HG03066 (cell line): ENCODE results near the gene FBLN5.
"Not testable (repeated sequence)": the region's sequence is repeated elsewhere in the genome, so short reads cannot be mapped to it uniquely, and the experiment has no call there.

ENCODE experiments used
- ATAC-seq: cut with Tn5 transposase; IDR thresholded peaks from one replicate; pipeline ENCODE4 v1.9.1; 2021; ENCODE audit warnings: low read depth; ENCODE audit not compliant: unreplicated experiment

Gene FBLN5

GRCh38 chr14:91911474-91912032, 35.9 kb downstream of the FBLN5 start:
- peak; percentile 66 for ATAC-seq

GRCh38 chr14:91910196-91910595, 37.3 kb downstream of the FBLN5 start:
- ATAC-seq: no peak

- no peak for ATAC-seq
These were observed 41.1 kb downstream of the FBLN5 start for GRCh38 chr14:91906374-91906773.

- ATAC-seq: no peak
These were observed 42.4 kb downstream of the FBLN5 start for GRCh38 chr14:91904956-91905645.

- ATAC-seq: no peak
These were observed 43.0 kb downstream of the FBLN5 start for GRCh38 chr14:91904483-91904882.

- no peak for ATAC-seq
These were observed 44.4 kb downstream of the FBLN5 start for GRCh38 chr14:91903070-91903469.

GRCh38 chr14:91902336-91902735, 45.2 kb downstream of the FBLN5 start:
- ATAC-seq: no peak

GRCh38 chr14:91901449-91902226, 45.9 kb downstream of the FBLN5 start:
- no peak for ATAC-seq

- no peak for ATAC-seq
These were observed 47.7 kb downstream of the FBLN5 start for GRCh38 chr14:91899806-91900205.

- ATAC-seq: no peak
These were observed 48.3 kb downstream of the FBLN5 start for GRCh38 chr14:91899213-91899612.

GRCh38 chr14:91898372-91898771, 49.1 kb downstream of the FBLN5 start:
- ATAC-seq: no peak

GRCh38 chr14:91897716-91898115, 49.8 kb downstream of the FBLN5 start:
- ATAC-seq: not testable (repeated sequence)

GRCh38 chr14:91897106-91897701, 50.3 kb downstream of the FBLN5 start:
- no peak for ATAC-seq

GRCh38 chr14:91896419-91896818, 51.1 kb downstream of the FBLN5 start:
- ATAC-seq: no peak

GRCh38 chr14:91893669-91894068, 53.8 kb downstream of the FBLN5 start:
- ATAC-seq: no peak

GRCh38 chr14:91893007-91893406, 54.5 kb downstream of the FBLN5 start:
- ATAC-seq: no peak

- ATAC-seq: no peak
These were observed 55.7 kb downstream of the FBLN5 start for GRCh38 chr14:91891721-91892220.

- no peak for ATAC-seq
These were observed 56.4 kb downstream of the FBLN5 start for GRCh38 chr14:91891101-91891500.

- ATAC-seq: no peak
These were observed 57.2 kb downstream of the FBLN5 start for GRCh38 chr14:91890291-91890749.

- ATAC-seq: no peak
These were observed 57.9 kb downstream of the FBLN5 start for GRCh38 chr14:91889477-91890211.
